Ishikawa (cell line): ENCODE data around the gene ANKRD13D.

Experiments used
- EP300 ChIP-seq: IDR thresholded peaks from 2 replicates; pipeline ENCODE4 v1.6.1; 2012; ENCODE audit warnings: borderline replicate concordance
- FOXM1 ChIP-seq: IDR thresholded peaks from 2 replicates; pipeline ENCODE4 v1.6.1; 2012; ENCODE audit warnings: low read depth, borderline replicate concordance
- NFIC ChIP-seq: IDR thresholded peaks from 2 replicates; pipeline ENCODE4 v1.6.1; 2012
- YY1 ChIP-seq: IDR thresholded peaks from 2 replicates; pipeline ENCODE4 v1.6.1; 2012; ENCODE audit warnings: low read depth

DNA sequence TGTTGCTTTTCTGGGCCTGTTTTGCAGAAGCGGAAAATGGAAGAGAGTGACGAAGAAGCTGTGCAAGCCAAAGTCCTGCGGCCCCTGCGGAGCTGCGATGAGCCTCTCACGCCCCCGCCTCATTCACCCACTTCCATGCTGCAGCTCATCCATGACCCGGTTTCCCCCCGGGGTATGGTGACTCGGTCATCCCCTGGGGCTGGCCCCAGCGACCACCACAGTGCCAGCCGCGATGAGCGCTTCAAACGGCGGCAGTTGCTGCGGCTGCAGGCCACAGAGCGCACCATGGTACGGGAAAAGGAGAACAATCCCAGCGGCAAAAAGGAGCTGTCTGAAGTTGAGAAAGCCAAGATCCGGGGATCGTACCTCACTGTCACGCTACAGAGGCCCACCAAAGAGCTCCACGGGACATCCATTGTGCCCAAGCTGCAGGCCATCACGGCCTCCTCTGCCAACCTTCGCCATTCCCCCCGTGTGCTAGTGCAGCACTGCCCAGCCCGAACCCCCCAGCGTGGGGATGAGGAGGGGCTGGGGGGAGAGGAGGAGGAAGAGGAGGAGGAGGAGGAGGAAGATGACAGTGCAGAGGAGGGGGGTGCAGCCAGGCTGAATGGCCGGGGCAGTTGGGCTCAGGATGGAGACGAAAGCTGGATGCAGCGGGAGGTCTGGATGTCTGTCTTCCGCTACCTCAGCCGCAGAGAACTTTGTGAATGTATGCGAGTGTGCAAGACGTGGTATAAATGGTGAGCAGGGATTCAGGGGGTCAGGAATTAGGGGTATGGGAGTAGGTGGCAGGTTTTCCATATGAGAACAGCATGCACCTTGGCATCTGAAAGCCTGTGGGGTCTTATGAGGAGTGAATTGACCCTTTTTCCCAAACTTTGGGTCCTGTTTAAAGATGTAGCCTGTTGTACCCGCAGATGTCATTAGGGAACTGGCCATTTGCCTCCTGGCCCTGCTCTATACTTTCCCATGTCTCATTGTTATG lies 38.8 kb upstream of the ANKRD13D start:
- TF ChIP-seq EP300, result no peak
- TF ChIP-seq NFIC, result no peak
- no peak for TF ChIP-seq FOXM1
- no peak for TF ChIP-seq YY1
